K562 (cell line): ENCODE measurements around the gene SAMD15. TPM values are rescaled to one million over a fixed set of nuclear protein-coding genes. Genes with fewer than 3 reads are reported as not detected.

Source experiments
- EP400 ChIP-seq: fragments of 450-650 bp; IDR thresholded peaks from 2 replicates; pipeline ENCODE4 v1.6.1; 2017; ENCODE audit warnings: antibody characterized with exemption, mild to moderate bottlenecking, moderate library complexity
- ETV6 ChIP-seq, 3 experiments: fragments of 150-350 bp in 1 of 3; sonication (generic) in 1 of 3; formaldehyde crosslinking in 1 of 3; IDR thresholded peaks; 2 replicates each; pipeline versions ENCODE4 v1.6.1 to v1.8.0; 2014 to 2022; ENCODE audit warnings: borderline replicate concordance in 2 of 3, low read depth in 2 of 3, antibody characterized with exemption in 1 of 3, low read length in 1 of 3, mild to moderate bottlenecking in 1 of 3, missing genetic modification reagents in 1 of 3
- HSF4 ChIP-seq: fragments of 250-450 bp; sonication (Bioruptor Pico); IDR thresholded peaks from 2 replicates; pipeline ENCODE4 v2.1.2; 2022; ENCODE audit warnings: mild to moderate bottlenecking, moderate library complexity, borderline replicate concordance
- NR0B1 ChIP-seq: fragments of 450-650 bp; IDR thresholded peaks from one replicate; pipeline ENCODE4 v1.6.1; 2018; ENCODE audit warnings: mild to moderate bottlenecking, moderate library complexity; ENCODE audit not compliant: partially characterized antibody
- polyA plus RNA-seq, 8 experiments: library from polyadenylated mRNA; depleted of rRNA in 4 of 8; stranded (reverse) in 5 of 8; unstranded in 3 of 8; fragments of >200 nt; fragmentation: Nextera tagmentation in 2 of 8; fragmentation: Illumina TruSeq in 1 of 8; extraction: Ambion mirVana in 2 of 8; extraction: Trizol in 1 of 8; gene quantifications; 2 replicates each; pipeline versions ENCODE4 v1.2.1 to v1.2.3, GENCODE V29; 2011 to 2014; ENCODE audit warnings: inconsistent platforms in 1 of 8, missing spikeins in 1 of 8
- total RNA-seq, 7 experiments: library from RNA; depleted of rRNA in 6 of 7; stranded (reverse); fragments of >200 nt in 6 of 7; fragmentation: Illumina TruSeq in 2 of 7; extraction: Trizol in 2 of 7; gene quantifications; 2 replicates each; pipeline versions ENCODE4 v1.2.1 to v1.2.3, GENCODE V29; 2011 to 2021; ENCODE audit warnings: low replicate concordance in 1 of 7
- TF ChIP-seq, protein P1 (sequence below): sonication (generic); formaldehyde crosslinking; IDR thresholded peaks from 2 replicates; pipeline ENCODE4 v1.9.0; 2022; ENCODE audit warnings: mild to moderate bottlenecking, missing genetic modification reagents
- TF ChIP-seq, protein P2 (sequence below), 2 experiments: fragments of 450-650 bp; conservative IDR thresholded peaks; 2 replicates each; pipeline ENCODE4 v1.6.1; 2017; ENCODE audit warnings: mild to moderate bottlenecking in 2 of 2, moderate library complexity in 2 of 2

The SAMD15 gene
- total and polyA plus RNA-seq, 9 of the 15 experiments (the other 6 are each of a cell fraction or from before 2014, with no cell fraction given): 0.18 to 0.54 (median 0.25) TPM

GRCh38 chr14:77406718-77407117 lies 29.5 kb downstream of the SAMD15 start (continued):
- TF ChIP-seq NR0B1 (no peak), HSF4 (no peak), EP400 (0 out of 2 replicates have a peak, but pooled peaks have one; percentile 23), ETV6 (IDR thresholded peaks at IDR 0.05; ENCODE audit: borderline replicate concordance in 1 of 2, low read depth in 2 of 2, low read length in 1 of 2) (0 out of 4 replicates have a peak, but pooled peaks of 1 of the 2 experiments have one; percentile 22), ETV6 (CRISPR knock-in tag; IDR thresholded peaks at IDR 0.05; ENCODE audit: borderline replicate concordance) (no peak)
- TF ChIP-seq, protein P1, sequence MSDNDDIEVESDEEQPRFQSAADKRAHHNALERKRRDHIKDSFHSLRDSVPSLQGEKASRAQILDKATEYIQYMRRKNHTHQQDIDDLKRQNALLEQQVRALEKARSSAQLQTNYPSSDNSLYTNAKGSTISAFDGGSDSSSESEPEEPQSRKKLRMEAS (CRISPR knock-in tag): no peak
- TF ChIP-seq, protein P2, sequence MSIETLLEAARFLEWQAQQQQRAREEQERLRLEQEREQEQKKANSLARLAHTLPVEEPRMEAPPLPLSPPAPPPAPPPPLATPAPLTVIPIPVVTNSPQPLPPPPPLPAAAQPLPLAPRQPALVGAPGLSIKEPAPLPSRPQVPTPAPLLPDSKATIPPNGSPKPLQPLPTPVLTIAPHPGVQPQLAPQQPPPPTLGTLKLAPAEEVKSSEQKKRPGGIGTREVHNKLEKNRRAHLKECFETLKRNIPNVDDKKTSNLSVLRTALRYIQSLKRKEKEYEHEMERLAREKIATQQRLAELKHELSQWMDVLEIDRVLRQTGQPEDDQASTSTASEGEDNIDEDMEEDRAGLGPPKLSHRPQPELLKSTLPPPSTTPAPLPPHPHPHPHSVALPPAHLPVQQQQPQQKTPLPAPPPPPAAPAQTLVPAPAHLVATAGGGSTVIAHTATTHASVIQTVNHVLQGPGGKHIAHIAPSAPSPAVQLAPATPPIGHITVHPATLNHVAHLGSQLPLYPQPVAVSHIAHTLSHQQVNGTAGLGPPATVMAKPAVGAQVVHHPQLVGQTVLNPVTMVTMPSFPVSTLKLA (conservative IDR thresholded peaks at IDR 0.05): 0 out of 4 replicates have a peak, but pooled peaks of 1 of the 2 experiments have one; percentile 29
